HCT116 (cell line): ENCODE data around the gene SLC4A5. TPM values are rescaled to one million over a fixed set of nuclear protein-coding genes. Genes with fewer than 3 reads are reported as not detected.

Experiments
- ATAC-seq: fragments of 200-7000 bp; cut with Tn5 transposase; 2 replicates; pipeline ENCODE4 v1.9.1; 2020; ENCODE audit warnings: mild to moderate bottlenecking, moderate library complexity
- BruUV-seq: library from RNA; stranded (reverse); fragments of 400-500 nt; replicated peaks from 2 replicates; lab custom pipeline; 2021; lab: Mats Ljungman, UMichigan
- CTCF ChIA-PET: fragments of 300-600 bp; sonication (Branson Sonifier 250); formaldehyde crosslinking; loops from one replicate; lab custom pipeline; 2021; ENCODE audit warnings: antibody characterized with exemption; lab: Charles Lee
- POLR2A ChIA-PET: fragments of 300-600, 350-600 bp; sonication (Branson Sonifier 250); formaldehyde crosslinking; loops from one replicate; lab custom pipeline; 2021; ENCODE audit warnings: antibody characterized with exemption; lab: Charles Lee
- RAD21 ChIA-PET, 2 experiments: fragments of 300-600 bp; sonication (Branson Sonifier 250); formaldehyde crosslinking; loops; one replicate each; lab custom pipeline; 2023; ENCODE audit warnings: low total read pairs in 2 of 2; ENCODE audit not compliant: uncharacterized antibody in 2 of 2, unreplicated experiment in 2 of 2, low non-redundant PET in 1 of 2; lab: Charles Lee
- DNase-seq: peaks from one replicate; pipeline ENCODE4 v3.0.0-alpha.2; 2010; ENCODE audit warnings: low read depth, low spot score
- H2AFZ ChIP-seq: fragments of 200-600 bp; shearing (Covaris generic), sonication (generic); 2 replicates; pipeline ENCODE4 v1.6.1; 2017; ENCODE audit warnings: low read depth, mixed run types, mixed read lengths, antibody characterized with exemption, low read length; ENCODE audit not compliant: poor library complexity, severe bottlenecking
- H3K27ac ChIP-seq: 2 replicates; pipeline ENCODE4 v1.5.1; 2012; ENCODE audit warnings: low read depth, low read length
- H3K27me3 ChIP-seq: fragments of 200-600 bp; sonication (generic); 2 replicates; pipeline ENCODE4 v1.6.1; 2016; ENCODE audit warnings: mixed run types, low read length, mixed read lengths; ENCODE audit not compliant: insufficient read depth
- H3K36me3 ChIP-seq, 2 experiments: fragments of 200-500 bp in 1 of 2; fragments of 200-600 bp in 1 of 2; sonication (Bioruptor generic) in 1 of 2; sonication (generic) in 1 of 2; 2 replicates each; pipeline versions ENCODE4 v1.5.1 to v1.6.1; 2014 to 2016; ENCODE audit warnings: low read length in 2 of 2, inconsistent platforms in 1 of 2, mixed read lengths in 1 of 2, mixed run types in 1 of 2; ENCODE audit not compliant: insufficient read depth in 2 of 2, control insufficient read depth in 1 of 2
- H3K4me1 ChIP-seq, 2 experiments: fragments of 200-600 bp in 1 of 2; sonication (generic) in 1 of 2; 2 replicates each; pipeline versions ENCODE4 v1.5.1 to v1.6.1; 2012 to 2017; ENCODE audit warnings: low read length in 2 of 2, inconsistent platforms in 1 of 2, mild to moderate bottlenecking in 1 of 2, mixed read lengths in 1 of 2, mixed run types in 1 of 2, moderate library complexity in 1 of 2; ENCODE audit not compliant: insufficient read depth in 2 of 2, control insufficient read depth in 1 of 2
- H3K4me2 ChIP-seq: fragments of 200-600 bp; sonication (generic); 2 replicates; pipeline ENCODE4 v1.6.1; 2017; ENCODE audit warnings: mixed run types, low read length, mixed read lengths
- H3K4me3 ChIP-seq, 2 experiments: fragments of 200-600 bp in 1 of 2; sonication (generic) in 1 of 2; replicated peaks in 1 of 2; 2 replicates each; pipeline ENCODE4 v1.5.1; 2011 to 2016; ENCODE audit warnings: low read length in 2 of 2, control low read depth in 1 of 2, low read depth in 1 of 2, mild to moderate bottlenecking in 1 of 2, mixed read lengths in 1 of 2, mixed run types in 1 of 2
- H3K79me2 ChIP-seq: fragments of 200-600 bp; sonication (generic); 2 replicates; pipeline ENCODE4 v1.6.1; 2017; ENCODE audit warnings: mild to moderate bottlenecking, mixed run types, low read length, moderate library complexity, mixed read lengths; ENCODE audit not compliant: insufficient read depth
- H3K9ac ChIP-seq: fragments of 200-600 bp; sonication (generic); 2 replicates; pipeline ENCODE4 v1.6.1; 2016; ENCODE audit warnings: low read length, mixed read lengths
- H3K9me2 ChIP-seq: fragments of 200-600 bp; sonication (generic), shearing (Covaris generic); 2 replicates; pipeline ENCODE4 v1.6.1; 2017; ENCODE audit warnings: mixed run types, mild to moderate bottlenecking, moderate library complexity; ENCODE audit not compliant: insufficient read depth
- H3K9me3 ChIP-seq, 2 experiments: fragments of 200-500 bp in 1 of 2; fragments of 200-600 bp in 1 of 2; sonication (Bioruptor generic) in 1 of 2; sonication (generic) in 1 of 2; 2 replicates each; pipeline ENCODE4 v1.6.1; 2014 to 2017; ENCODE audit warnings: low read length in 2 of 2, mixed read lengths in 2 of 2, inconsistent platforms in 1 of 2, low read depth in 1 of 2, mild to moderate bottlenecking in 1 of 2, mixed run types in 1 of 2, moderate library complexity in 1 of 2; ENCODE audit not compliant: control insufficient read depth in 1 of 2, insufficient read depth in 1 of 2
- H4K20me1 ChIP-seq: fragments of 200-600 bp; sonication (generic), shearing (Covaris generic); 2 replicates; pipeline ENCODE4 v1.6.1; 2017; ENCODE audit warnings: mixed run types, mild to moderate bottlenecking, moderate library complexity; ENCODE audit not compliant: insufficient read depth
- ATF3 ChIP-seq: IDR thresholded peaks from 2 replicates; pipeline ENCODE4 v1.6.1; 2012
- CBX3 ChIP-seq: IDR thresholded peaks from 2 replicates; pipeline ENCODE4 v1.6.1; 2012; ENCODE audit warnings: low read depth
- CTCF ChIP-seq, 3 experiments: fragments of 200-600 bp in 1 of 3; sonication (generic) in 1 of 3; IDR thresholded peaks in 2 of 3; conservative IDR thresholded peaks in 1 of 3; 2 replicates each; pipeline ENCODE4 v1.5.1; 2012 to 2017; ENCODE audit warnings: low read depth in 2 of 3, low read length in 2 of 3, antibody characterized with exemption in 1 of 3, borderline replicate concordance in 1 of 3, control low read depth in 1 of 3, mild to moderate bottlenecking in 1 of 3, mixed read lengths in 1 of 3, mixed run types in 1 of 3, moderate library complexity in 1 of 3; ENCODE audit not compliant: insufficient read depth in 1 of 3
- EGR1 ChIP-seq: IDR thresholded peaks from 2 replicates; pipeline ENCODE4 v1.6.1; 2012; ENCODE audit warnings: low read depth
- ELF1 ChIP-seq: IDR thresholded peaks from 2 replicates; pipeline ENCODE4 v1.6.1; 2012; ENCODE audit warnings: low read depth, borderline replicate concordance
- EZH2phosphoT487 ChIP-seq: fragments of 200-600 bp; IDR thresholded peaks from 2 replicates; pipeline ENCODE4 v1.6.1; 2018; ENCODE audit warnings: antibody characterized with exemption, borderline replicate concordance
- FOSL1 ChIP-seq: IDR thresholded peaks from 2 replicates; pipeline ENCODE4 v1.6.1; 2012; ENCODE audit warnings: low read depth
- JUND ChIP-seq: IDR thresholded peaks from 2 replicates; pipeline ENCODE4 v1.6.1; 2012
- MAX ChIP-seq: IDR thresholded peaks from 2 replicates; pipeline ENCODE4 v1.6.1; 2012
- POLR2A ChIP-seq: IDR thresholded peaks from 2 replicates; pipeline ENCODE4 v1.7.0; 2011; ENCODE audit warnings: borderline replicate concordance; ENCODE audit not compliant: insufficient read depth, insufficient read length; ENCODE audit errors: extremely low read depth
- POLR2AphosphoS5 ChIP-seq: IDR thresholded peaks from 2 replicates; pipeline ENCODE4 v1.6.1; 2011; ENCODE audit warnings: mild to moderate bottlenecking, low read depth, low read length, moderate library complexity
- RAD21 ChIP-seq: IDR thresholded peaks from 2 replicates; pipeline ENCODE4 v1.6.1; 2012; ENCODE audit warnings: low read depth, mild to moderate bottlenecking
- REST ChIP-seq: IDR thresholded peaks from 2 replicates; pipeline ENCODE4 v1.6.1; 2012; ENCODE audit warnings: low read depth
- SRF ChIP-seq: IDR thresholded peaks from 2 replicates; pipeline ENCODE4 v1.6.1; 2012; ENCODE audit warnings: low read depth
- TCF7L2 ChIP-seq: IDR thresholded peaks from 2 replicates; pipeline ENCODE4 v1.7.0; 2011; ENCODE audit warnings: borderline replicate concordance, inconsistent platforms; ENCODE audit not compliant: insufficient read depth, insufficient read length; ENCODE audit errors: extremely low read depth
- ZBTB33 ChIP-seq: IDR thresholded peaks from 2 replicates; pipeline ENCODE4 v1.6.1; 2011; ENCODE audit warnings: mild to moderate bottlenecking, low read length, moderate library complexity; ENCODE audit not compliant: insufficient replicate concordance; ENCODE audit errors: extremely low read depth
- ZFX ChIP-seq: fragments of 450-650 bp; IDR thresholded peaks from 2 replicates; pipeline ENCODE4 v1.6.1; 2017
- ZNF274 ChIP-seq: fragments of 200-500 bp; sonication (Bioruptor generic); IDR thresholded peaks from 2 replicates; pipeline ENCODE4 v1.6.1; 2014; ENCODE audit warnings: mild to moderate bottlenecking, low read depth, low read length, inconsistent platforms
- intact Hi-C: fragments of 100-400 bp; cut with micrococcal nuclease; formaldehyde crosslinking; loops from 2 replicates; pipeline ENCODE4 v1.10.0; 2022
- total RNA-seq: library from RNA; stranded (reverse); gene quantifications from one replicate; pipeline ENCODE4 v1.2.1, GENCODE V29; 2021; ENCODE audit not compliant: unreplicated experiment

Gene SLC4A5
- total RNA-seq, 1 experiment from 2014 or later = 0.91 TPM

GRCh38 chr2:74252036-74252435 is 91.2 kb downstream of the SLC4A5 start:
- ATAC-seq = no peak
- TF ChIP-seq ZBTB33 (no peak), MAX (no peak), TCF7L2 (no peak), CBX3 (no peak), ZFX (no peak), ATF3 (no peak), REST (no peak), POLR2A (no peak), ELF1 (no peak), JUND (no peak), EGR1 (no peak), RAD21 (no peak), EZH2phosphoT487 (no peak), ZNF274 (no peak), SRF (no peak), FOSL1 (no peak), POLR2AphosphoS5 (no peak), CTCF (IDR thresholded peaks at IDR 0.05 in 2 of 3, conservative IDR thresholded peaks at IDR 0.05 in 1 of 3; ENCODE audit: borderline replicate concordance in 1 of 3, insufficient read depth in 1 of 3, low read depth in 2 of 3, low read length in 2 of 3) (no peak)
- CTCF ChIA-PET = no interaction called here

More at GRCh38 chr2:74252036-74252435, 91.2 kb downstream of the SLC4A5 start:
- H3K4me2 ChIP-seq = no peak overlapping the region
- BruUV-seq = no TSS peak
- no peaks in the 10 kb centered on the region for H4K20me1 ChIP-seq
- H3K79me2 ChIP-seq = no peaks in the 10 kb centered on the region
- H3K9me3 ChIP-seq = no peaks in the 10 kb centered on the region
- no peaks in the 10 kb centered on the region for H3K4me1 ChIP-seq
- H3K4me3 ChIP-seq = no peak overlapping the region
- intact Hi-C loops = loop anchor here (5.0 kb wide), 2 partner anchors 150 to 280 kb away; no protein-coding TSS in a partner anchor
- H3K36me3 ChIP-seq = no peaks in the 10 kb centered on the region
- H2AFZ ChIP-seq = no peak overlapping the region
- H3K9me2 ChIP-seq = no peaks in the 10 kb centered on the region
- ChIA-PET RAD21 (no interaction called here), POLR2A (no interaction called here)
- no peak overlapping the region for H3K9ac ChIP-seq
- H3K27ac ChIP-seq = no peak overlapping the region
- H3K27me3 ChIP-seq = no peaks in the 10 kb centered on the region
- DNase-seq = no peak
